ENCODE measurements around the gene XXYLT1. TPM values are rescaled to one million over a fixed set of nuclear protein-coding genes. Genes with fewer than 3 reads are reported as not detected.

The XXYLT1 gene
- total RNA-seq, 2 experiments from 2014 or later = 17.2 to 19.6 TPM

DNA sequence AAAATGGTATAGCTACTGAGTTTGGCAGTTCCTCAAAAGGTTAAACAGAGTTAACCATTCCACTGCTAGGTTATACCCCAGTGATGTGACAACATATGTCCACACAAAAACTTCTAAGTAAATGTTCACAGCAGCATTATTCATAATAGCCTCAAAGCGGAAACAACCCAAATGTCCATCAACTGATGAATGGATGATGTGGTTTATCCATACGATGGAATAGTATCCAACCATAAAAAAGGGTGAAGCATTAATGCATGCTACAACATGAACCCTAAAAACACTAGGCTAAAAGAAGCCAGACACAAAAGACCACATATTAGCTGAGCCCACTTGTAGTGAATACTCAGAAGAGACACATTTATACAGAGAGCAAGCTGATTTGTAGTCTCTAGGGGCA lies 9.0 kb downstream of the XXYLT1 start:
- intact Hi-C loops (cut with micrococcal nuclease; ENCODE audit: unreplicated experiment) = loop anchor here (2.0 kb wide), 1 partner anchor 155 kb away; no protein-coding TSS in a partner anchor
- H3K27ac ChIP-seq (ENCODE audit: low read depth, low read length, poor library complexity, severe bottlenecking) = no peak overlapping the region
- peaks cover 5% of the 10 kb centered on the region; the same call in 1 of the 2 replicates for H4K20me1 ChIP-seq (ENCODE audit: insufficient read depth, low read length)
- H3K79me2 ChIP-seq (ENCODE audit: insufficient read depth, low read depth, low read length) = no peaks in the 10 kb centered on the region; the same call in 1 of the 2 replicates
- no peak overlapping the region for H2AFZ ChIP-seq (ENCODE audit: low read length)
- H3K4me2 ChIP-seq (ENCODE audit: low read length) = no peak overlapping the region
- no peaks in the 10 kb centered on the region for H3K9me3 ChIP-seq (ENCODE audit: low read length)
- H3K9me2 ChIP-seq (ENCODE audit: insufficient read depth, low read length) = no peaks in the 10 kb centered on the region
- TF ChIP-seq EZH2phosphoT487 (IDR thresholded peaks at IDR 0.05; ENCODE audit: borderline replicate concordance, low read depth, low read length) = no peak
- TF ChIP-seq, protein P1, sequence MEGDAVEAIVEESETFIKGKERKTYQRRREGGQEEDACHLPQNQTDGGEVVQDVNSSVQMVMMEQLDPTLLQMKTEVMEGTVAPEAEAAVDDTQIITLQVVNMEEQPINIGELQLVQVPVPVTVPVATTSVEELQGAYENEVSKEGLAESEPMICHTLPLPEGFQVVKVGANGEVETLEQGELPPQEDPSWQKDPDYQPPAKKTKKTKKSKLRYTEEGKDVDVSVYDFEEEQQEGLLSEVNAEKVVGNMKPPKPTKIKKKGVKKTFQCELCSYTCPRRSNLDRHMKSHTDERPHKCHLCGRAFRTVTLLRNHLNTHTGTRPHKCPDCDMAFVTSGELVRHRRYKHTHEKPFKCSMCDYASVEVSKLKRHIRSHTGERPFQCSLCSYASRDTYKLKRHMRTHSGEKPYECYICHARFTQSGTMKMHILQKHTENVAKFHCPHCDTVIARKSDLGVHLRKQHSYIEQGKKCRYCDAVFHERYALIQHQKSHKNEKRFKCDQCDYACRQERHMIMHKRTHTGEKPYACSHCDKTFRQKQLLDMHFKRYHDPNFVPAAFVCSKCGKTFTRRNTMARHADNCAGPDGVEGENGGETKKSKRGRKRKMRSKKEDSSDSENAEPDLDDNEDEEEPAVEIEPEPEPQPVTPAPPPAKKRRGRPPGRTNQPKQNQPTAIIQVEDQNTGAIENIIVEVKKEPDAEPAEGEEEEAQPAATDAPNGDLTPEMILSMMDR (conservative IDR thresholded peaks at IDR 0.05; ENCODE audit: low read length) = no peak
- H3K36me3 ChIP-seq (ENCODE audit: insufficient read depth, low read length) = peaks cover 17% of the 10 kb centered on the region
- CTCF ChIA-PET (ENCODE audit: unreplicated experiment) = interaction anchor here (0.7 to 1.7 kb wide), 3 partner anchors 9 to 580 kb away, joined by 3 to 6 read pairs (median 3); partner anchors contain the start of gene XXYLT1
- POLR2A ChIA-PET = interaction anchor here (0.6 to 1.3 kb wide), 4 partner anchors 9 to 576 kb away, joined by 3 to 4 read pairs (median 4); no protein-coding TSS in a partner anchor
- no peak for DNase-seq (ENCODE audit: low spot score)
- peaks cover 39% of the 10 kb centered on the region for H3K4me1 ChIP-seq (ENCODE audit: insufficient read depth, low read length, poor library complexity, severe bottlenecking)
- no peak overlapping the region for H3K4me3 ChIP-seq (ENCODE audit: low read depth, low read length, poor library complexity, severe bottlenecking)
- no TSS peak for BruUV-seq (replicated peaks)

DNA sequence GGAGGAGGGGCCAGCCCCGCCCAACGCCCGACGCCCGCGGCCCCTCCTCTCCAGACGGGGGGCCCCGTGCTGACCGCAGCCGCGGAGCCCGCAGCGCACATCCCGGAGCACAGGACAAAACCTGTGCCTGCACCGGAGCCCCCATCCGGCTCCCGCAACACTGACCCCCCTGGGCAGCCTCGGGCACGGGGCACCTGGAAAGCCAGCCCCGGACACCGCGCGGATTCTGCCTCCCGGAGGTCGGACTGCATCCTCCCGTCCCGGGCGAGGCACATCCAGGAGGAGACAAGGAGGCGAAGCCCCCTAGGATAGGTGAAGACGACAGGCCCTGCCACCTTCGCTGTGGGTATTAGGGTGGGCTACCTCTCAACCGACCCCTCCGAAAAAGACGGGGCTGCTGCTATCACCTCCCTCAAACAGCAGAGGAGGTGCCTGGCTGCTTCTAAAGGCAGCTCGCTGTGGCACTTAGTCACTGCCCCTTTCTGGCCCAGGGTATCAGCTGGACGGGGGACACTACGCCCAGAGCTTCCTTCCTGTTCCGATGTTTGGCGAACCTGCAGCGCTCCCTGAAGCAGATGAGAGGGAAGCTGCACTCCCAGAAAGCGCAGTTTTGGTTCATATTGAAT lies 10.6 kb downstream of the XXYLT1 start:
- H3K4me1 ChIP-seq (ENCODE audit: insufficient read depth, low read length, poor library complexity, severe bottlenecking) = peaks cover 39% of the 10 kb centered on the region
- H3K36me3 ChIP-seq (ENCODE audit: insufficient read depth, low read length) = peaks cover 8% of the 10 kb centered on the region
- no peaks in the 10 kb centered on the region; the same call in 1 of the 2 replicates for H3K79me2 ChIP-seq (ENCODE audit: insufficient read depth, low read depth, low read length)
- no peaks in the 10 kb centered on the region for H3K9me2 ChIP-seq (ENCODE audit: insufficient read depth, low read length)
- no peak for TF ChIP-seq EZH2phosphoT487 (IDR thresholded peaks at IDR 0.05; ENCODE audit: borderline replicate concordance, low read depth, low read length)
- TF ChIP-seq, protein P1 (conservative IDR thresholded peaks at IDR 0.05; ENCODE audit: low read length) = no peak; the same call in 1 of the 2 replicates
- peaks cover 5% of the 10 kb centered on the region; the same call in 1 of the 2 replicates for H4K20me1 ChIP-seq (ENCODE audit: insufficient read depth, low read length)
- H3K9me3 ChIP-seq (ENCODE audit: low read length) = no peaks in the 10 kb centered on the region
- no TSS peak for BruUV-seq (replicated peaks)
- peak overlapping the region; percentile 83 for H3K4me2 ChIP-seq (ENCODE audit: low read length)
- peak overlapping the region; percentile 68 for H3K4me3 ChIP-seq (ENCODE audit: low read depth, low read length, poor library complexity, severe bottlenecking)
- DNase-seq (ENCODE audit: low spot score) = no peak
- POLR2A ChIA-PET = interaction anchor here (0.7 kb wide), 1 partner anchor 284 kb away, joined by 3 read pairs; no protein-coding TSS in a partner anchor
- CTCF ChIA-PET (ENCODE audit: unreplicated experiment) = interaction anchor here (1.2 kb wide), 1 partner anchor 578 kb away, joined by 3 read pairs; no protein-coding TSS in a partner anchor
- intact Hi-C loops (cut with micrococcal nuclease; ENCODE audit: unreplicated experiment) = loop anchor here (1.0 to 2.0 kb wide), 3 partner anchors 154 to 578 kb away; no protein-coding TSS in a partner anchor
- peak overlapping the region; percentile 7; the same call in 1 of the 2 replicates for H2AFZ ChIP-seq (ENCODE audit: low read length)
- H3K27ac ChIP-seq (ENCODE audit: low read depth, low read length, poor library complexity, severe bottlenecking) = peak overlapping the region; percentile 84

All from OCI-LY7 (cell line).